ENCODE data around the gene KBTBD12. TPM values are rescaled to one million over a fixed set of nuclear protein-coding genes. Genes with fewer than 3 reads are reported as not detected.

KBTBD12 gene
- total RNA-seq, 3 donors from 2014 or later (not counting 1 experiment from before 2014, with no cell fraction given), result 0.12 TPM; not detected in 2

- Histone ChIP-seq H3K27me3 (ENCODE audit: control insufficient read depth, insufficient read depth, low read length) (no peaks in the 10 kb centered on the region), H3K36me3 (ENCODE audit: control insufficient read depth, insufficient read depth, low read length) (no peaks in the 10 kb centered on the region), H3K9me3 (ENCODE audit: control insufficient read depth, insufficient read depth, low read length) (no peaks in the 10 kb centered on the region), H3K4me3 (ENCODE audit: low read length) (no peak overlapping the region), H3K4me1 (ENCODE audit: control insufficient read depth, insufficient read depth, low read length) (no peaks in the 10 kb centered on the region), H3K27ac (ENCODE audit: low read length) (no peak overlapping the region)
- intact Hi-C loops (cut with micrococcal nuclease), result no loop called here
- no peak overlapping the region for H3K27ac Mint-ChIP-seq
- WGBS (ENCODE audit: insufficient coverage), result 85% methylated on average over 6 of the region's 6 CpGs
- H3K4me3 Mint-ChIP-seq, result no peak overlapping the region
- ATAC-seq, result no peak
- no peaks in the 10 kb centered on the region for H3K27me3 Mint-ChIP-seq (ENCODE audit: low read depth in 2 of 2)
- TF ChIP-seq, protein P1, sequence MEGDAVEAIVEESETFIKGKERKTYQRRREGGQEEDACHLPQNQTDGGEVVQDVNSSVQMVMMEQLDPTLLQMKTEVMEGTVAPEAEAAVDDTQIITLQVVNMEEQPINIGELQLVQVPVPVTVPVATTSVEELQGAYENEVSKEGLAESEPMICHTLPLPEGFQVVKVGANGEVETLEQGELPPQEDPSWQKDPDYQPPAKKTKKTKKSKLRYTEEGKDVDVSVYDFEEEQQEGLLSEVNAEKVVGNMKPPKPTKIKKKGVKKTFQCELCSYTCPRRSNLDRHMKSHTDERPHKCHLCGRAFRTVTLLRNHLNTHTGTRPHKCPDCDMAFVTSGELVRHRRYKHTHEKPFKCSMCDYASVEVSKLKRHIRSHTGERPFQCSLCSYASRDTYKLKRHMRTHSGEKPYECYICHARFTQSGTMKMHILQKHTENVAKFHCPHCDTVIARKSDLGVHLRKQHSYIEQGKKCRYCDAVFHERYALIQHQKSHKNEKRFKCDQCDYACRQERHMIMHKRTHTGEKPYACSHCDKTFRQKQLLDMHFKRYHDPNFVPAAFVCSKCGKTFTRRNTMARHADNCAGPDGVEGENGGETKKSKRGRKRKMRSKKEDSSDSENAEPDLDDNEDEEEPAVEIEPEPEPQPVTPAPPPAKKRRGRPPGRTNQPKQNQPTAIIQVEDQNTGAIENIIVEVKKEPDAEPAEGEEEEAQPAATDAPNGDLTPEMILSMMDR (IDR thresholded peaks at IDR 0.05), result no peak
- no peaks in the 10 kb centered on the region for H3K4me1 Mint-ChIP-seq
- no peaks in the 10 kb centered on the region for H3K9me3 Mint-ChIP-seq
- DNase-seq, result no peak
- no peaks in the 10 kb centered on the region for H3K36me3 Mint-ChIP-seq
Observed at GRCh38 chr3:127991681-127992080, 76.6 kb downstream of the KBTBD12 start.

DNA sequence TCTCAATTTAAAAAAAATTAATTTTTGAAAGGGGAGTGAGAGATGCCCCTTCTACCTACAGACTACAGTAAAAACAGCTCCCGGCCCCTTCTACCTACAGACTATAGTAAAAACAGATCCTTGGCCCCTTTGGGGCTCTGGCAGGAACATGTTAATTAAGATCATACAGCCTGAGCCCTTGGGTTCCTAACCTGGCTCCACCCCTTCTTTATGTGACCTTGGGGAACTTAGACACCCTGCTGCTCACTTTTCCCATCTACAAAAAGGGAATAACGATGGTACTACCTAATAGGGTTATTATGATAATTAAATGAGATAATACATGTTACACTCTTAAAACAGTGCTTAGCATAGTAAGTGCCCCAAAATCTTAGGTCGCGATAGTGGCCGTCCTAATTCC, 77.1 kb downstream of the KBTBD12 start:
- no peaks in the 10 kb centered on the region for H3K36me3 Mint-ChIP-seq
- no peak for DNase-seq
- no peak for ATAC-seq
- Histone ChIP-seq H3K27ac (ENCODE audit: low read length) (no peak overlapping the region), H3K4me1 (ENCODE audit: control insufficient read depth, insufficient read depth, low read length) (no peaks in the 10 kb centered on the region), H3K4me3 (ENCODE audit: low read length) (no peak overlapping the region), H3K36me3 (ENCODE audit: control insufficient read depth, insufficient read depth, low read length) (no peaks in the 10 kb centered on the region), H3K27me3 (ENCODE audit: control insufficient read depth, insufficient read depth, low read length) (no peaks in the 10 kb centered on the region), H3K9me3 (ENCODE audit: control insufficient read depth, insufficient read depth, low read length) (no peaks in the 10 kb centered on the region)
- intact Hi-C loops (cut with micrococcal nuclease), result no loop called here
- H3K4me1 Mint-ChIP-seq, result no peaks in the 10 kb centered on the region
- no peak overlapping the region for H3K4me3 Mint-ChIP-seq
- no peaks in the 10 kb centered on the region for H3K27me3 Mint-ChIP-seq (ENCODE audit: low read depth in 2 of 2)
- no peaks in the 10 kb centered on the region for H3K9me3 Mint-ChIP-seq
- TF ChIP-seq, protein P1 (IDR thresholded peaks at IDR 0.05), result no peak
- no peak overlapping the region for H3K27ac Mint-ChIP-seq
- WGBS (ENCODE audit: insufficient coverage), result 98% methylated on average over 4 of the region's 5 CpGs

DNA sequence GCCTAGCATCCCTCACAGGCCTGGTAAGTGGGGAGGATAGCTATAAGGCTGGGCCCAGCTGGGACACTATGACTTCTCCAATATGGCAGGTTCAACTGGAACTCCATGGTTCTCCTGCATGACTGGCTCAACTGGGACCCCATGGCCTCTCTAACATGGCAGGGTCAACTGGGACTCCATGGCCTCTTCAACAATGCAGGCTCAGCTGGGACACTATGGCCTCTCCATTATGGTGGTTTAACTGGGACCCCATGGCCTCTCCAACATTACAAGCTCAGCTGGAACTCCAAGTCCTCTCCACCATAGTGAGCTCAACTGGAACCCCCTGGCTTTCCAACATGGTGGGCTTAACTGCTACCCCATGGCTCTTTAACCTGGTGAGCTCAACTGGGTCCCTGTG, 79.0 kb downstream of the KBTBD12 start:
- Mint-ChIP-seq H3K27me3 (ENCODE audit: low read depth in 2 of 2) (no peaks in the 10 kb centered on the region), H3K9me3 (no peaks in the 10 kb centered on the region), H3K36me3 (no peaks in the 10 kb centered on the region), H3K27ac (no peak overlapping the region), H3K4me1 (no peaks in the 10 kb centered on the region), H3K4me3 (no peak overlapping the region)
- TF ChIP-seq, protein P1 (IDR thresholded peaks at IDR 0.05), result no peak
- no peak for DNase-seq
- ATAC-seq, result no peak
- Histone ChIP-seq H3K36me3 (ENCODE audit: control insufficient read depth, insufficient read depth, low read length) (no peaks in the 10 kb centered on the region), H3K4me3 (ENCODE audit: low read length) (no peak overlapping the region), H3K27me3 (ENCODE audit: control insufficient read depth, insufficient read depth, low read length) (no peaks in the 10 kb centered on the region), H3K27ac (ENCODE audit: low read length) (no peak overlapping the region), H3K9me3 (ENCODE audit: control insufficient read depth, insufficient read depth, low read length) (no peaks in the 10 kb centered on the region), H3K4me1 (ENCODE audit: control insufficient read depth, insufficient read depth, low read length) (no peaks in the 10 kb centered on the region)
- intact Hi-C loops (cut with micrococcal nuclease), result no loop called here

GRCh38 chr3:127997016-127997415, 82.0 kb downstream of the KBTBD12 start:
- 97% methylated on average over 7 of the region's 7 CpGs for WGBS (ENCODE audit: insufficient coverage)
- Histone ChIP-seq H3K36me3 (ENCODE audit: control insufficient read depth, insufficient read depth, low read length) (no peaks in the 10 kb centered on the region), H3K27ac (ENCODE audit: low read length) (no peak overlapping the region), H3K4me1 (ENCODE audit: control insufficient read depth, insufficient read depth, low read length) (no peaks in the 10 kb centered on the region), H3K9me3 (ENCODE audit: control insufficient read depth, insufficient read depth, low read length) (no peaks in the 10 kb centered on the region), H3K4me3 (ENCODE audit: low read length) (no peak overlapping the region), H3K27me3 (ENCODE audit: control insufficient read depth, insufficient read depth, low read length) (no peaks in the 10 kb centered on the region)
- Mint-ChIP-seq H3K4me3 (no peak overlapping the region), H3K9me3 (no peaks in the 10 kb centered on the region), H3K4me1 (no peaks in the 10 kb centered on the region), H3K27ac (no peak overlapping the region), H3K27me3 (ENCODE audit: low read depth in 2 of 2) (peaks cover 5 to 8% of the 10 kb centered on the region in 2 donors), H3K36me3 (no peaks in the 10 kb centered on the region)
- DNase-seq (no peak), ATAC-seq (no peak)
- intact Hi-C loops (cut with micrococcal nuclease), result no loop called here
- TF ChIP-seq, protein P1 (IDR thresholded peaks at IDR 0.05), result no peak

Measured in natural killer cell (primary cell).